NB4 (cell line): ENCODE results near the gene DIDO1.
"Not testable (repeated sequence)": the region's sequence is repeated elsewhere in the genome, so short reads cannot be mapped to it uniquely, and the experiment has no call there.

ENCODE experiments used
- DNase-seq: peaks from one replicate; pipeline ENCODE4 v3.0.0; 2010; ENCODE audit warnings: low read depth
- H3K4me3 ChIP-seq: one replicate; pipeline ENCODE4 v1.5.1; 2011; ENCODE audit warnings: mild to moderate bottlenecking, low read depth, low read length, moderate library complexity
- CTCF ChIP-seq: IDR thresholded peaks from one replicate; pipeline ENCODE4 v1.5.1; 2012; ENCODE audit warnings: low read depth, low read length
- MAX ChIP-seq: IDR thresholded peaks from 2 replicates; pipeline ENCODE4 v1.6.1; 2011; ENCODE audit warnings: low read depth, low read length
- MYC ChIP-seq: IDR thresholded peaks from 2 replicates; pipeline ENCODE4 v1.6.1; 2011; ENCODE audit warnings: low read depth, low read length
- POLR2A ChIP-seq: IDR thresholded peaks from 2 replicates; pipeline ENCODE4 v1.6.1; 2011; ENCODE audit warnings: mild to moderate bottlenecking; ENCODE audit not compliant: insufficient read length; ENCODE audit errors: extremely low read depth

DIDO1 gene

GRCh38 chr20:62876902-62877816 is 49.1 kb downstream of the DIDO1 start:
- no peak for TF ChIP-seq POLR2A
- TF ChIP-seq MAX = no peak
- no peak for TF ChIP-seq MYC
- H3K4me3 ChIP-seq = no peak overlapping the region
- DNase-seq = no peak

GRCh38 chr20:62876501-62876901 is 49.8 kb downstream of the DIDO1 start:
- no peak overlapping the region for H3K4me3 ChIP-seq
- DNase-seq = no peak
- TF ChIP-seq MAX = no peak
- TF ChIP-seq POLR2A = no peak
- no peak for TF ChIP-seq MYC
- TF ChIP-seq CTCF = no peak

- DNase-seq = no peak
- H3K4me3 ChIP-seq = no peak overlapping the region
- TF ChIP-seq MAX (no peak), MYC (no peak), CTCF (no peak), POLR2A (no peak)
These were observed 50.6 kb downstream of the DIDO1 start for GRCh38 chr20:62875419-62876361.

- no peak for DNase-seq
- TF ChIP-seq POLR2A = no peak
- TF ChIP-seq CTCF = no peak
- TF ChIP-seq MAX = no peak
- TF ChIP-seq MYC = no peak
- H3K4me3 ChIP-seq = no peak overlapping the region
These were observed 51.4 kb downstream of the DIDO1 start for GRCh38 chr20:62874964-62875344.

GRCh38 chr20:62873681-62874031 is 52.6 kb downstream of the DIDO1 start:
- peak; percentile 55 for TF ChIP-seq CTCF
- not testable (repeated sequence) for H3K4me3 ChIP-seq
- DNase-seq = peak; percentile 82

- no peak for DNase-seq
- no peak overlapping the region for H3K4me3 ChIP-seq
- TF ChIP-seq POLR2A = no peak
- no peak for TF ChIP-seq MYC
- no peak for TF ChIP-seq MAX
- TF ChIP-seq CTCF = no peak
These were observed 53.0 kb downstream of the DIDO1 start for GRCh38 chr20:62873280-62873679.
